H9 (cell line): ENCODE measurements around the gene CAMTA1. TPM values are rescaled to one million over a fixed set of nuclear protein-coding genes. Genes with fewer than 3 reads are reported as not detected.

Experiments used
- DNase-seq: peaks from one replicate; pipeline ENCODE4 v3.0.0-alpha.2; 2017
- H2AFZ ChIP-seq: one replicate; pipeline ENCODE4 v1.6.1; 2013; ENCODE audit warnings: mild to moderate bottlenecking, low read length, control low read depth, moderate library complexity
- H2AK5ac ChIP-seq: 2 replicates; pipeline ENCODE4 v1.6.1; 2013; ENCODE audit warnings: low read length, control low read depth, mixed read lengths; ENCODE audit not compliant: insufficient read length
- H2BK120ac ChIP-seq: one replicate; pipeline ENCODE4 v1.6.1; 2013; ENCODE audit warnings: low read depth, mild to moderate bottlenecking, low read length, control low read depth, inconsistent platforms; ENCODE audit not compliant: poor library complexity, severe bottlenecking
- H2BK12ac ChIP-seq: 2 replicates; pipeline ENCODE4 v1.6.1; 2013; ENCODE audit warnings: low read length, control low read depth, mixed read lengths, low read depth; ENCODE audit not compliant: insufficient read length
- H2BK15ac ChIP-seq: 2 replicates; pipeline ENCODE4 v1.6.1; 2013; ENCODE audit warnings: low read depth, low read length, control low read depth
- H2BK20ac ChIP-seq: one replicate; pipeline ENCODE4 v1.6.1; 2013; ENCODE audit warnings: low read depth, mild to moderate bottlenecking, low read length, control low read depth, inconsistent platforms; ENCODE audit not compliant: poor library complexity, severe bottlenecking
- H2BK5ac ChIP-seq: 2 replicates; pipeline ENCODE4 v1.6.1; 2013; ENCODE audit warnings: low read length, control low read depth, mixed read lengths; ENCODE audit not compliant: insufficient read length
- H3K14ac ChIP-seq: 2 replicates; pipeline ENCODE4 v1.6.1; 2013; ENCODE audit warnings: low read length, control low read depth; ENCODE audit not compliant: insufficient read depth
- H3K18ac ChIP-seq: 2 replicates; pipeline ENCODE4 v1.6.1; 2013; ENCODE audit warnings: low read depth, mild to moderate bottlenecking, mixed read lengths, low read length, control low read depth; ENCODE audit not compliant: insufficient read length
- H3K23ac ChIP-seq: 2 replicates; pipeline ENCODE4 v1.6.1; 2013; ENCODE audit warnings: low read length, control low read depth, mixed read lengths, low read depth; ENCODE audit not compliant: insufficient read length
- H3K23me2 ChIP-seq: 2 replicates; pipeline ENCODE4 v1.6.1; 2013; ENCODE audit warnings: low read depth, mild to moderate bottlenecking, mixed read lengths, low read length, control low read depth; ENCODE audit not compliant: insufficient read length, poor library complexity, severe bottlenecking
- H3K27ac ChIP-seq: 2 replicates; pipeline ENCODE4 v1.5.1; 2013; ENCODE audit warnings: low read length, control low read depth, mixed read lengths, low read depth; ENCODE audit not compliant: insufficient read length
- H3K27me3 ChIP-seq: 2 replicates; pipeline ENCODE4 v1.6.1; 2013; ENCODE audit warnings: low read length, control low read depth, inconsistent platforms; ENCODE audit not compliant: insufficient read depth
- H3K4ac ChIP-seq: 2 replicates; pipeline ENCODE4 v1.6.1; 2013; ENCODE audit warnings: low read depth, mild to moderate bottlenecking, control low read depth, inconsistent platforms, low read length, moderate library complexity
- H3K4me1 ChIP-seq: 2 replicates; pipeline ENCODE4 v1.6.1; 2013; ENCODE audit warnings: low read length, control low read depth, inconsistent platforms; ENCODE audit not compliant: insufficient read depth
- H3K4me2 ChIP-seq: 2 replicates; pipeline ENCODE4 v1.6.1; 2013; ENCODE audit warnings: low read length, control low read depth, mixed read lengths; ENCODE audit not compliant: insufficient read length, insufficient read depth
- H3K56ac ChIP-seq: 2 replicates; pipeline ENCODE4 v1.6.1; 2013; ENCODE audit warnings: low read depth, mild to moderate bottlenecking, mixed read lengths, low read length, control low read depth; ENCODE audit not compliant: insufficient read length
- H3K79me1 ChIP-seq: 2 replicates; pipeline ENCODE4 v1.6.1; 2013; ENCODE audit warnings: low read depth, mild to moderate bottlenecking, moderate library complexity, low read length, control low read depth, inconsistent platforms; ENCODE audit not compliant: insufficient read depth, poor library complexity, severe bottlenecking
- H3K79me2 ChIP-seq: 2 replicates; pipeline ENCODE4 v1.6.1; 2013; ENCODE audit warnings: low read length, control low read depth, inconsistent platforms; ENCODE audit not compliant: insufficient read depth
- H3K9ac ChIP-seq: 2 replicates; pipeline ENCODE4 v1.6.1; 2013; ENCODE audit warnings: low read length, control low read depth, mixed read lengths; ENCODE audit not compliant: insufficient read length; ENCODE audit errors: extremely low read depth
- H3K9me3 ChIP-seq: one replicate; pipeline ENCODE4 v1.6.1; 2013; ENCODE audit warnings: low read depth, low read length, inconsistent platforms; ENCODE audit not compliant: control insufficient read depth
- H3T11ph ChIP-seq: one replicate; pipeline ENCODE4 v1.6.1; 2013; ENCODE audit warnings: mild to moderate bottlenecking, low read length, control low read depth, inconsistent platforms
- H4K20me1 ChIP-seq: one replicate; pipeline ENCODE4 v1.6.1; 2013; ENCODE audit not compliant: control insufficient read depth, insufficient read length, insufficient read depth
- H4K5ac ChIP-seq: 2 replicates; pipeline ENCODE4 v1.6.1; 2013; ENCODE audit warnings: low read depth, mild to moderate bottlenecking, mixed read lengths, low read length, control low read depth; ENCODE audit not compliant: insufficient read length
- H4K8ac ChIP-seq: replicated peaks from 2 replicates; pipeline ENCODE4 v1.6.1; 2013; ENCODE audit warnings: low read length, control low read depth, mixed read lengths, low read depth; ENCODE audit not compliant: insufficient read length
- H4K91ac ChIP-seq: 2 replicates; pipeline ENCODE4 v1.6.1; 2013; ENCODE audit warnings: low read depth, mild to moderate bottlenecking, moderate library complexity, mixed read lengths, low read length, control low read depth; ENCODE audit not compliant: insufficient read length
- H3K27ac Mint-ChIP-seq, 3 experiments: 2 replicates in 2 of 3; 3 replicates in 1 of 3; pipeline ENCODE4 v1.8.0; 2020 to 2021; ENCODE audit warnings: mixed read lengths in 3 of 3, mild to moderate bottlenecking in 1 of 3, moderate library complexity in 1 of 3
- H3K27me3 Mint-ChIP-seq: 2 replicates; pipeline ENCODE4 v1.8.0; 2021; ENCODE audit warnings: low read depth, mild to moderate bottlenecking, moderate library complexity, mixed read lengths
- H3K36me3 Mint-ChIP-seq, 3 experiments: 2 replicates in 2 of 3; 3 replicates in 1 of 3; pipeline ENCODE4 v1.8.0; 2020 to 2021; ENCODE audit warnings: low read depth in 3 of 3, mixed read lengths in 3 of 3; ENCODE audit not compliant: insufficient read depth in 1 of 3
- H3K4me1 Mint-ChIP-seq, 2 experiments: 2 replicates each; pipeline ENCODE4 v1.8.0; 2020; ENCODE audit warnings: mixed read lengths in 2 of 2
- H3K4me3 Mint-ChIP-seq, 2 experiments: 2 replicates in 1 of 2; 3 replicates in 1 of 2; pipeline ENCODE4 v1.8.0; 2020 to 2021; ENCODE audit warnings: mild to moderate bottlenecking in 2 of 2, mixed read lengths in 2 of 2, moderate library complexity in 1 of 2
- H3K9me3 Mint-ChIP-seq, 2 experiments: 2 replicates in 1 of 2; 3 replicates in 1 of 2; pipeline ENCODE4 v1.8.0; 2020; ENCODE audit warnings: mild to moderate bottlenecking in 2 of 2, mixed read lengths in 2 of 2, moderate library complexity in 1 of 2
- CTCF ChIP-seq: fragments of 200-600 bp; sonication (generic); conservative IDR thresholded peaks from 3 replicates; pipeline ENCODE4 v1.8.0; 2021; ENCODE audit warnings: antibody characterized with exemption, mild to moderate bottlenecking
- WGBS: extraction: QIAGEN DNeasy Blood & Tissue Kit; methylation state at CpG from one replicate; pipeline ENCODE4 v1.1.7; 2013; ENCODE audit warnings: missing lambda C conversion rate, low lambda C conversion rate, mixed read lengths; ENCODE audit not compliant: insufficient read length; ENCODE audit errors: extremely low coverage; 5-methylcytosine and 5-hydroxymethylcytosine counted together
- total RNA-seq: library from RNA; stranded (reverse); gene quantifications from 2 replicates; pipeline ENCODE4 v1.2.1, GENCODE V29; 2021

The CAMTA1 gene
- total RNA-seq, 1 experiment from 2014 or later, result 115 TPM

GRCh38 chr1:7675431-7676273 is 890.4 kb downstream of the CAMTA1 start:
- no peak overlapping the region for H3K4me3 Mint-ChIP-seq
- H3K9me3 ChIP-seq, result no peaks in the 10 kb centered on the region
- H4K20me1 ChIP-seq, result no peaks in the 10 kb centered on the region
- no peak overlapping the region for H2AFZ ChIP-seq
- no peak for TF ChIP-seq CTCF
- no peak overlapping the region for H4K5ac ChIP-seq
- no peaks in the 10 kb centered on the region for H3K4me1 ChIP-seq
- H3K27ac ChIP-seq, result no peak overlapping the region
- H3K27me3 Mint-ChIP-seq, result peaks cover 40% of the 10 kb centered on the region
- no peak overlapping the region for H4K91ac ChIP-seq
- peaks cover under 1 to 7% of the 10 kb centered on the region in 2 experiments; a peak in 3 of 4 replicates for H3K4me1 Mint-ChIP-seq
- H3K4me2 ChIP-seq, result no peak overlapping the region
- no peak overlapping the region for H3K4ac ChIP-seq
- no peak overlapping the region for H2BK20ac ChIP-seq
- H2AK5ac ChIP-seq, result no peak overlapping the region
- no peak overlapping the region for H3K56ac ChIP-seq
- H2BK120ac ChIP-seq, result no peak overlapping the region
- H3K9me3 Mint-ChIP-seq, result no peaks in the 10 kb centered on the region
- no peak overlapping the region for H3K27ac Mint-ChIP-seq
- no peak overlapping the region for H3K14ac ChIP-seq
- DNase-seq, result no peak
- no peak overlapping the region for H2BK12ac ChIP-seq
- H3K9ac ChIP-seq, result no peak overlapping the region
- no peaks in the 10 kb centered on the region for H3K36me3 Mint-ChIP-seq
- H4K8ac ChIP-seq, result no peak overlapping the region
- no peak overlapping the region for H2BK15ac ChIP-seq
- H2BK5ac ChIP-seq, result no peak overlapping the region
- H3K23me2 ChIP-seq, result peaks cover 8% of the 10 kb centered on the region
- no peak overlapping the region for H3K18ac ChIP-seq
- H3K23ac ChIP-seq, result no peak overlapping the region
- H3K79me1 ChIP-seq, result no peaks in the 10 kb centered on the region
- no CpG with 5 or more reads among the region's 19 CpGs for WGBS
- no peak overlapping the region for H3T11ph ChIP-seq
- no peaks in the 10 kb centered on the region for H3K79me2 ChIP-seq
- no peaks in the 10 kb centered on the region; the same call in 1 of the 2 replicates for H3K27me3 ChIP-seq
